ENCODE results near the gene HOMER2. TPM values are rescaled to one million over a fixed set of nuclear protein-coding genes. Genes with fewer than 3 reads are reported as not detected.
"Not testable (repeated sequence)": the region's sequence is repeated elsewhere in the genome, so short reads cannot be mapped to it uniquely, and the experiment has no call there.

HOMER2 gene
- total RNA-seq, 4 donors from 2014 or later = 30.9 to 59.0 (median 39.4) TPM

DNA sequence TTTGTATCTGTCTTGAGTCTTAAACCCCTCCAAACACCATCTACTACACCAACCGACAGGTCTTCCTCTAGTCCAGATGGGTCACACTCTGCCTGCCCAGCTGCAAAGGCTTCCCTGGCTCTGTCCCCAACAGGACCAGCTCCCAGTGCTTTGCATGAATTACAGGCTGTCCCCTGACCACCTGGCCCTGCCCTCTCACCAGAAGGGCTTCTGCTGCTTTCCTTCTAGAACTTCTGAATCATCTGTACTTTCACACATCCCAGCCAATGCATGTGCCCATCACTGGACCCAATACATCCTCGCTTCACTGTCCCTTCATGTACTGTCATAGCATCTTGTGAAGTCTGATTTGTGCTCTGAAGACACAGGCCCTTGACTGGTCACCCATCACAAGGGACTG, 53.6 kb downstream of the HOMER2 start:
- H3K9me3 ChIP-seq = no peaks in the 10 kb centered on the region
- H3K4me3 ChIP-seq = no peak overlapping the region
- TF ChIP-seq CTCF (IDR thresholded peaks at IDR 0.05) (no peak), POLR2A (IDR thresholded peaks at IDR 0.05) (no peak)
- H3K36me3 ChIP-seq = no peaks in the 10 kb centered on the region
- no peak for DNase-seq
- no peak overlapping the region for H3K27ac ChIP-seq
- 78 to 100% methylated on average over 1 to 2 of the region's 2 CpGs for WGBS, 2 donors
- H3K4me1 ChIP-seq = no peaks in the 10 kb centered on the region
- no peaks in the 10 kb centered on the region for H3K27me3 ChIP-seq
- intact Hi-C loops (cut with DNase I) = no loop called here

GRCh38 chr15:82895983-82896382, 56.5 kb downstream of the HOMER2 start:
- H3K27ac ChIP-seq = no peak overlapping the region
- H3K4me3 ChIP-seq = no peak overlapping the region
- intact Hi-C loops (cut with DNase I) = no loop called here
- DNase-seq = no peak
- TF ChIP-seq CTCF (IDR thresholded peaks at IDR 0.05) (no peak), POLR2A (IDR thresholded peaks at IDR 0.05) (no peak)
- no peaks in the 10 kb centered on the region for H3K9me3 ChIP-seq
- peaks cover 0 to 6% (median 0%) of the 10 kb centered on the region in 3 donors for H3K4me1 ChIP-seq
- H3K27me3 ChIP-seq = no peaks in the 10 kb centered on the region
- H3K36me3 ChIP-seq = no peaks in the 10 kb centered on the region
- WGBS, 2 donors = 93 to 95% methylated on average over 5 of the region's 5 CpGs

DNA sequence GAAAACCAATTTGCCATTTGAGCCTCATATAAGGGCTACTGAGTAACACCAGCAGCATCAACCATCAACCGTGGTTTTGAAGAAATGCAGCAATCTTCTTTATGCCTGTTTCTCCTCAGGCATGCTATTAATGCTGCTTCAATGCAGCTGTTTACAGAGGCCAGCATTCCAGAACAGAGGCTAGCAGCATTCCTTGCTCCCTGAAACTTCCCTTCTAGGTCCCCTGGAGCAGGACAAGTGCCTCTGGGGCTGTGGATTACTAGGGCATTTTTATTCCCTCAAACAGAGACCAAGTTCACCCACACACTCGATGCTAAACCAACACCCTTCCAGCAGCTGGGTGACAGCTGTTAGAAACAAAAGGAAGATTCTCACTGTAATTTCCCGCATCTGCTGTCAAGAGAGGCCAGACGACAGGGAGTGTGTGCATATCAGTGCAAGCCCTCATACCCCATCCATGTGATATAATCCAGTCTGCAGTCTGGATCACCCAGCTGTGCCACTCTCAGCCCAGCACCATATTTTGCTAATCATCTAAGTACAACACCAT, 57.5 kb downstream of the HOMER2 start:
- 37 to 50% methylated on average over 3 to 4 of the region's 4 CpGs for WGBS, 2 donors
- no peak overlapping the region for H3K27ac ChIP-seq
- peaks cover 0 to 11% (median 0%) of the 10 kb centered on the region in 3 donors for H3K4me1 ChIP-seq
- H3K27me3 ChIP-seq = no peaks in the 10 kb centered on the region
- intact Hi-C loops (cut with DNase I) = no loop called here
- no peaks in the 10 kb centered on the region for H3K9me3 ChIP-seq
- DNase-seq = no peak
- TF ChIP-seq CTCF (IDR thresholded peaks at IDR 0.05) (no peak), POLR2A (IDR thresholded peaks at IDR 0.05) (no peak)
- no peaks in the 10 kb centered on the region for H3K36me3 ChIP-seq
- no peak overlapping the region for H3K4me3 ChIP-seq

DNA sequence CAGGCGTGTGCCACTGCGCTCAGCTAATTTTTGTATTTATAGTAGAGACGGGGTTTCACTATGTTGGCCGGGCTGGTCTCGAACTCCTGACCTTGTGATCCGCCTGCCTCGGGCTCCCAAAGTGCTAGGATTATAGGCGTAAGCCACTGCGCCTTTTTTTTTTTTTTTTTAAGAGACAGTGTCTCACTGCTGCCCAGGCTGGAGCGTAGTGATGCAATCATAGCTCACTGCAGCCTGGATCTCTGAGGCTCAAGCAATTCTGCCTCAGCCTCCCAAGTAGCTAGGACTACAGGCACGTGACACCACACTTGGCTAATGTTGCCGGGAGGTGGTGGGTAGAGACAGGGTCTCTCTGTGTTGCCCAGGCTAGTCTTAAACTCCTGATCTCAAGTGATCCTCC, 59.0 kb downstream of the HOMER2 start:
- H3K9me3 ChIP-seq; H3K36me3 ChIP-seq; H3K4me3 ChIP-seq; DNase-seq; H3K27me3 ChIP-seq; H3K27ac ChIP-seq; intact Hi-C loops (cut with DNase I): not testable (repeated sequence)
- WGBS, 2 donors = 96 to 98% methylated on average over 10 to 11 of the region's 12 CpGs
- peaks cover 0 to 11% (median 0%) of the 10 kb centered on the region in 3 donors for H3K4me1 ChIP-seq

DNA sequence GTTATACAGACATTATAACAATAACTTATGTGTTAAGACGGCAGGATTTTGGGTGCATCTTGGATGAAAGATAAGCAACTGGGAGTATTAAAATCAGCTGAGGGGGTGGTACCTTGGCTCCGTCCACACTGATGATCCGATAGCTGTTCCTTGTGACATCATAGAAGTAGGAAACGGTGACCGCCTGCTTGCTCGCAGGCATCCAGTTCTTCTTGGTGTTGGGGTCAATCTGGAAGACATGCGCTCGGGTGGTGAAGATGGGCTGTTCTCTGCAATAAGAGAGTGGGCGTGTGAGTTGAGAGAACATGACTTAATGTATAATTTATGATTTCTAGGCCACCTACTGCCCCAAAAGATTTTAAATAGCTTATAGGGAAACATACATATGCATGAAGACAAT, 59.9 kb downstream of the HOMER2 start:
- H3K4me3 ChIP-seq = no peak overlapping the region
- intact Hi-C loops (cut with DNase I) = no loop called here
- no peak overlapping the region for H3K27ac ChIP-seq
- WGBS, 2 donors = 81 to 92% methylated on average over 9 of the region's 9 CpGs
- peaks cover 0 to 11% (median 0%) of the 10 kb centered on the region in 3 donors for H3K4me1 ChIP-seq
- no peaks in the 10 kb centered on the region for H3K27me3 ChIP-seq
- no peak for DNase-seq
- no peak for TF ChIP-seq CTCF (IDR thresholded peaks at IDR 0.05)
- TF ChIP-seq POLR2A (IDR thresholded peaks at IDR 0.05) = no peak
- no peaks in the 10 kb centered on the region for H3K9me3 ChIP-seq
- H3K36me3 ChIP-seq = peaks cover 0 to 5% (median 0%) of the 10 kb centered on the region in 3 donors

DNA sequence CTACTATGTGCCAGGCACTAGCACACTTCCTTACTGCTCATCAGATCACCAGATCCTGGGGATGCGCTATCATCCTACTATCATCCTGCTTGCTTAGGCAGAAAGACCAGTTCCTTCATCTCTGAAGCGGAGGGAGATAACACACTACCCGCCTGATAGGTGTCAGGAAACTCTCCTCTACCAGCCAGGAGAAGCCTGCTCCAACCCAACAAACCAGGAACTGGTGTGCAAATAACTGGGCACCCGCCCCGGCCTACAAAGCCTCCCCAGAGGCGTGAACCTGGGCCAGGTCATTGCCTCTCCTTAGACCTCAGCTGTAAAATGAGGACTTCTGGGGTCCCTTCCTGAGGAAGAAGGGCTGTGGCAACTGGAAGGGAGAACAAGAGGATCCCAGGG, 61.5 kb downstream of the HOMER2 start:
- Histone ChIP-seq H3K4me3 (no peak overlapping the region), H3K36me3 (peaks cover 0 to 5% (median 0%) of the 10 kb centered on the region in 3 donors), H3K9me3 (no peaks in the 10 kb centered on the region), H3K27ac (no peak overlapping the region), H3K4me1 (peaks cover 0 to 11% (median 0%) of the 10 kb centered on the region in 3 donors), H3K27me3 (no peaks in the 10 kb centered on the region)
- TF ChIP-seq CTCF (IDR thresholded peaks at IDR 0.05) (no peak), POLR2A (IDR thresholded peaks at IDR 0.05) (no peak)
- DNase-seq = no peak
- intact Hi-C loops (cut with DNase I) = no loop called here
- no CpG with 5 or more reads among the region's 6 CpGs for WGBS, 2 donors

All from esophagus squamous epithelium (tissue), 5 donors.